Hepatocyte (in vitro differentiated cells): ENCODE results near the gene RHOT1. TPM values are rescaled to one million over a fixed set of nuclear protein-coding genes. Genes with fewer than 3 reads are reported as not detected.
"Not testable (repeated sequence)": the region's sequence is repeated elsewhere in the genome, so short reads cannot be mapped to it uniquely, and the experiment has no call there.

Source experiments
- DNase-seq: peaks from one replicate; pipeline ENCODE4 v3.0.0-alpha.2; 2016; ENCODE audit warnings: low spot score
- H2AFZ ChIP-seq: fragments of 200-600 bp; sonication (generic); 2 replicates; pipeline ENCODE4 v1.6.0; 2016; ENCODE audit warnings: antibody characterized with exemption, mild to moderate bottlenecking
- H3K27ac ChIP-seq: fragments of 200-600 bp; sonication (generic); 2 replicates; pipeline ENCODE4 v1.5.1; 2016; ENCODE audit warnings: mild to moderate bottlenecking
- H3K27me3 ChIP-seq: fragments of 200-600 bp; sonication (generic); 2 replicates; pipeline ENCODE4 v1.6.1; 2016
- H3K36me3 ChIP-seq: fragments of 200-600 bp; sonication (generic); replicated peaks from 2 replicates; pipeline ENCODE4 v1.5.1; 2016; ENCODE audit warnings: low read depth; ENCODE audit not compliant: insufficient read depth
- H3K4me1 ChIP-seq: fragments of 200-600 bp; sonication (generic); 2 replicates; pipeline ENCODE4 v1.5.1; 2016; ENCODE audit warnings: mild to moderate bottlenecking, moderate library complexity; ENCODE audit not compliant: insufficient read depth
- H3K4me2 ChIP-seq: fragments of 200-600 bp; sonication (generic); 2 replicates; pipeline ENCODE4 v1.6.0; 2016
- H3K4me3 ChIP-seq: fragments of 200-600 bp; sonication (generic); 2 replicates; pipeline ENCODE4 v1.5.1; 2016; ENCODE audit warnings: mild to moderate bottlenecking
- H3K79me2 ChIP-seq: fragments of 200-600 bp; sonication (generic); 2 replicates; pipeline ENCODE4 v1.6.0; 2017; ENCODE audit warnings: mild to moderate bottlenecking
- H3K9me2 ChIP-seq: fragments of 200-600 bp; sonication (generic); replicated peaks from 2 replicates; pipeline ENCODE4 v1.6.0; 2017; ENCODE audit warnings: mild to moderate bottlenecking; ENCODE audit not compliant: insufficient read depth
- H3K9me3 ChIP-seq: fragments of 200-600 bp; sonication (generic); 2 replicates; pipeline ENCODE4 v1.5.1; 2016; ENCODE audit warnings: low read depth, mild to moderate bottlenecking
- H4K20me1 ChIP-seq: fragments of 200-600 bp; sonication (generic); 2 replicates; pipeline ENCODE4 v1.6.0; 2016; ENCODE audit warnings: mild to moderate bottlenecking; ENCODE audit not compliant: insufficient read depth, poor library complexity, severe bottlenecking
- CTCF ChIP-seq: fragments of 200-600 bp; sonication (generic); IDR thresholded peaks from 2 replicates; pipeline ENCODE4 v1.5.1; 2016; ENCODE audit warnings: antibody characterized with exemption, mild to moderate bottlenecking; ENCODE audit not compliant: poor library complexity
- EZH2 ChIP-seq: fragments of 200-600 bp; sonication (generic); IDR thresholded peaks from 2 replicates; pipeline ENCODE4 v1.6.1; 2016; ENCODE audit warnings: antibody characterized with exemption, mild to moderate bottlenecking, borderline replicate concordance
- EZH2phosphoT487 ChIP-seq: fragments of 200-600 bp; sonication (generic); IDR thresholded peaks from one replicate; pipeline ENCODE4 v1.6.1; 2018; ENCODE audit warnings: antibody characterized with exemption, mild to moderate bottlenecking, low read depth, moderate library complexity; ENCODE audit not compliant: unreplicated experiment, severe bottlenecking
- WGBS: methylation state at CpG from one replicate; pipeline ENCODE4 v1.1.6; 2016; ENCODE audit warnings: low lambda C conversion rate; ENCODE audit errors: missing lambda C conversion rate; 5-methylcytosine and 5-hydroxymethylcytosine counted together
- polyA plus RNA-seq: library from polyadenylated mRNA; unstranded; fragments of >200 nt; fragmentation: Nextera tagmentation; extraction: Ambion mirVana; gene quantifications from 2 replicates; pipeline ENCODE4 v1.2.1, GENCODE V29; 2016
- total RNA-seq: library from RNA; depleted of rRNA; stranded (reverse); fragments of >200 nt; gene quantifications from 2 replicates; pipeline ENCODE4 v1.2.3, GENCODE V29; 2014

Gene RHOT1
- total RNA-seq (36.9 and 38.4 TPM in 2 replicates), polyA plus RNA-seq (22.6 and 23.9 TPM in 2 replicates)

- peaks cover 10% of the 10 kb centered on the region for H3K4me1 ChIP-seq
- peak; percentile 90 for DNase-seq
- H3K27me3 ChIP-seq = no peaks in the 10 kb centered on the region
- H3K9me2 ChIP-seq = no peaks in the 10 kb centered on the region
- no peaks in the 10 kb centered on the region for H4K20me1 ChIP-seq
- peak within 1 kb of the TSS; percentile 83 for H2AFZ ChIP-seq
- peaks cover 41% of the 10 kb centered on the region for H3K79me2 ChIP-seq
- H3K36me3 ChIP-seq = no peaks in the 10 kb centered on the region
- peak within 1 kb of the TSS; percentile 93 for H3K27ac ChIP-seq
- no peaks in the 10 kb centered on the region for H3K9me3 ChIP-seq
- TF ChIP-seq EZH2phosphoT487 (no peak), CTCF (peak; percentile 59)
- WGBS = under 1% methylated on average over 42 of the region's 84 CpGs
- H3K4me2 ChIP-seq = peak within 1 kb of the TSS; percentile 86
- peak within 1 kb of the TSS; percentile 83 for H3K4me3 ChIP-seq
These were observed at the start of gene RHOT1 for GRCh38 chr17:32142038-32142856. RHOT1 (plus strand) TSS chr17:32142502; CDS start chr17:32142693, 191 bp downstream.

- TF ChIP-seq EZH2 = no peak
- no peak for TF ChIP-seq EZH2phosphoT487
- TF ChIP-seq CTCF = no peak
- Histone ChIP-seq H3K9me2 (no peaks in the 10 kb centered on the region), H3K4me3 (no peak overlapping the region), H3K27me3 (no peaks in the 10 kb centered on the region), H2AFZ (no peak overlapping the region), H3K36me3 (no peaks in the 10 kb centered on the region), H3K9me3 (no peaks in the 10 kb centered on the region), H4K20me1 (no peaks in the 10 kb centered on the region), H3K79me2 (no peaks in the 10 kb centered on the region), H3K4me1 (no peaks in the 10 kb centered on the region), H3K4me2 (no peak overlapping the region), H3K27ac (no peak overlapping the region)
- WGBS = 77% methylated on average over 2 of the region's 2 CpGs
- DNase-seq = no peak
These were observed 42.6 kb upstream of the RHOT1 start for GRCh38 chr17:32099686-32100085.

- WGBS = 90% methylated on average over 8 of the region's 8 CpGs
These were observed 42.0 kb upstream of the RHOT1 start for GRCh38 chr17:32100323-32100722.

GRCh38 chr17:32100971-32101631 is 41.2 kb upstream of the RHOT1 start:
- WGBS = 80% methylated on average over 8 of the region's 8 CpGs
- H3K9me2 ChIP-seq = no peaks in the 10 kb centered on the region
- no peak overlapping the region for H3K27ac ChIP-seq
- no peaks in the 10 kb centered on the region for H3K4me1 ChIP-seq
- H3K4me2 ChIP-seq = no peak overlapping the region
- DNase-seq = no peak
- no peaks in the 10 kb centered on the region for H3K27me3 ChIP-seq
- TF ChIP-seq EZH2phosphoT487 (no peak), EZH2 (no peak), CTCF (no peak)
- no peaks in the 10 kb centered on the region for H3K79me2 ChIP-seq
- no peak overlapping the region for H2AFZ ChIP-seq
- H3K36me3 ChIP-seq = no peaks in the 10 kb centered on the region
- no peaks in the 10 kb centered on the region for H4K20me1 ChIP-seq
- no peaks in the 10 kb centered on the region for H3K9me3 ChIP-seq
- no peak overlapping the region for H3K4me3 ChIP-seq

More at GRCh38 chr17:32100323-32100722, 42.0 kb upstream of the RHOT1 start:
- not testable (repeated sequence) for H3K4me2 ChIP-seq, DNase-seq, H3K27ac ChIP-seq, H3K36me3 ChIP-seq, H3K9me3 ChIP-seq, H2AFZ ChIP-seq, H3K4me1 ChIP-seq, H3K27me3 ChIP-seq, H3K9me2 ChIP-seq, H3K79me2 ChIP-seq, H4K20me1 ChIP-seq, H3K4me3 ChIP-seq
